H9 (cell line): ENCODE measurements around the gene FOS. TPM values are rescaled to one million over a fixed set of nuclear protein-coding genes. Genes with fewer than 3 reads are reported as not detected.

Source experiments
- DNase-seq: peaks from one replicate; pipeline ENCODE4 v3.0.0-alpha.2; 2017
- H2AFZ ChIP-seq: one replicate; pipeline ENCODE4 v1.6.1; 2013; ENCODE audit warnings: mild to moderate bottlenecking, low read length, control low read depth, moderate library complexity
- H2AK5ac ChIP-seq: 2 replicates; pipeline ENCODE4 v1.6.1; 2013; ENCODE audit warnings: low read length, control low read depth, mixed read lengths; ENCODE audit not compliant: insufficient read length
- H2BK120ac ChIP-seq: one replicate; pipeline ENCODE4 v1.6.1; 2013; ENCODE audit warnings: low read depth, mild to moderate bottlenecking, low read length, control low read depth, inconsistent platforms; ENCODE audit not compliant: poor library complexity, severe bottlenecking
- H2BK12ac ChIP-seq: 2 replicates; pipeline ENCODE4 v1.6.1; 2013; ENCODE audit warnings: low read length, control low read depth, mixed read lengths, low read depth; ENCODE audit not compliant: insufficient read length
- H2BK15ac ChIP-seq: 2 replicates; pipeline ENCODE4 v1.6.1; 2013; ENCODE audit warnings: low read depth, low read length, control low read depth
- H2BK20ac ChIP-seq: one replicate; pipeline ENCODE4 v1.6.1; 2013; ENCODE audit warnings: low read depth, mild to moderate bottlenecking, low read length, control low read depth, inconsistent platforms; ENCODE audit not compliant: poor library complexity, severe bottlenecking
- H2BK5ac ChIP-seq: 2 replicates; pipeline ENCODE4 v1.6.1; 2013; ENCODE audit warnings: low read length, control low read depth, mixed read lengths; ENCODE audit not compliant: insufficient read length
- H3K14ac ChIP-seq: 2 replicates; pipeline ENCODE4 v1.6.1; 2013; ENCODE audit warnings: low read length, control low read depth; ENCODE audit not compliant: insufficient read depth
- H3K18ac ChIP-seq: 2 replicates; pipeline ENCODE4 v1.6.1; 2013; ENCODE audit warnings: low read depth, mild to moderate bottlenecking, mixed read lengths, low read length, control low read depth; ENCODE audit not compliant: insufficient read length
- H3K23ac ChIP-seq: 2 replicates; pipeline ENCODE4 v1.6.1; 2013; ENCODE audit warnings: low read length, control low read depth, mixed read lengths, low read depth; ENCODE audit not compliant: insufficient read length
- H3K23me2 ChIP-seq: 2 replicates; pipeline ENCODE4 v1.6.1; 2013; ENCODE audit warnings: low read depth, mild to moderate bottlenecking, mixed read lengths, low read length, control low read depth; ENCODE audit not compliant: insufficient read length, poor library complexity, severe bottlenecking
- H3K27ac ChIP-seq: 2 replicates; pipeline ENCODE4 v1.5.1; 2013; ENCODE audit warnings: low read length, control low read depth, mixed read lengths, low read depth; ENCODE audit not compliant: insufficient read length
- H3K27me3 ChIP-seq: 2 replicates; pipeline ENCODE4 v1.6.1; 2013; ENCODE audit warnings: low read length, control low read depth, inconsistent platforms; ENCODE audit not compliant: insufficient read depth
- H3K4ac ChIP-seq: 2 replicates; pipeline ENCODE4 v1.6.1; 2013; ENCODE audit warnings: low read depth, mild to moderate bottlenecking, control low read depth, inconsistent platforms, low read length, moderate library complexity
- H3K4me1 ChIP-seq: 2 replicates; pipeline ENCODE4 v1.6.1; 2013; ENCODE audit warnings: low read length, control low read depth, inconsistent platforms; ENCODE audit not compliant: insufficient read depth
- H3K4me2 ChIP-seq: 2 replicates; pipeline ENCODE4 v1.6.1; 2013; ENCODE audit warnings: low read length, control low read depth, mixed read lengths; ENCODE audit not compliant: insufficient read length, insufficient read depth
- H3K56ac ChIP-seq: 2 replicates; pipeline ENCODE4 v1.6.1; 2013; ENCODE audit warnings: low read depth, mild to moderate bottlenecking, mixed read lengths, low read length, control low read depth; ENCODE audit not compliant: insufficient read length
- H3K79me1 ChIP-seq: 2 replicates; pipeline ENCODE4 v1.6.1; 2013; ENCODE audit warnings: low read depth, mild to moderate bottlenecking, moderate library complexity, low read length, control low read depth, inconsistent platforms; ENCODE audit not compliant: insufficient read depth, poor library complexity, severe bottlenecking
- H3K79me2 ChIP-seq: 2 replicates; pipeline ENCODE4 v1.6.1; 2013; ENCODE audit warnings: low read length, control low read depth, inconsistent platforms; ENCODE audit not compliant: insufficient read depth
- H3K9ac ChIP-seq: 2 replicates; pipeline ENCODE4 v1.6.1; 2013; ENCODE audit warnings: low read length, control low read depth, mixed read lengths; ENCODE audit not compliant: insufficient read length; ENCODE audit errors: extremely low read depth
- H3K9me3 ChIP-seq: one replicate; pipeline ENCODE4 v1.6.1; 2013; ENCODE audit warnings: low read depth, low read length, inconsistent platforms; ENCODE audit not compliant: control insufficient read depth
- H3T11ph ChIP-seq: one replicate; pipeline ENCODE4 v1.6.1; 2013; ENCODE audit warnings: mild to moderate bottlenecking, low read length, control low read depth, inconsistent platforms
- H4K20me1 ChIP-seq: one replicate; pipeline ENCODE4 v1.6.1; 2013; ENCODE audit not compliant: control insufficient read depth, insufficient read length, insufficient read depth
- H4K5ac ChIP-seq: 2 replicates; pipeline ENCODE4 v1.6.1; 2013; ENCODE audit warnings: low read depth, mild to moderate bottlenecking, mixed read lengths, low read length, control low read depth; ENCODE audit not compliant: insufficient read length
- H4K8ac ChIP-seq: replicated peaks from 2 replicates; pipeline ENCODE4 v1.6.1; 2013; ENCODE audit warnings: low read length, control low read depth, mixed read lengths, low read depth; ENCODE audit not compliant: insufficient read length
- H4K91ac ChIP-seq: 2 replicates; pipeline ENCODE4 v1.6.1; 2013; ENCODE audit warnings: low read depth, mild to moderate bottlenecking, moderate library complexity, mixed read lengths, low read length, control low read depth; ENCODE audit not compliant: insufficient read length
- H3K27ac Mint-ChIP-seq, 3 experiments: 2 replicates in 2 of 3; 3 replicates in 1 of 3; pipeline ENCODE4 v1.8.0; 2020 to 2021; ENCODE audit warnings: mixed read lengths in 3 of 3, mild to moderate bottlenecking in 1 of 3, moderate library complexity in 1 of 3
- H3K27me3 Mint-ChIP-seq: 2 replicates; pipeline ENCODE4 v1.8.0; 2021; ENCODE audit warnings: low read depth, mild to moderate bottlenecking, moderate library complexity, mixed read lengths
- H3K36me3 Mint-ChIP-seq, 3 experiments: 2 replicates in 2 of 3; 3 replicates in 1 of 3; pipeline ENCODE4 v1.8.0; 2020 to 2021; ENCODE audit warnings: low read depth in 3 of 3, mixed read lengths in 3 of 3; ENCODE audit not compliant: insufficient read depth in 1 of 3
- H3K4me1 Mint-ChIP-seq, 2 experiments: 2 replicates each; pipeline ENCODE4 v1.8.0; 2020; ENCODE audit warnings: mixed read lengths in 2 of 2
- H3K4me3 Mint-ChIP-seq, 2 experiments: 2 replicates in 1 of 2; 3 replicates in 1 of 2; pipeline ENCODE4 v1.8.0; 2020 to 2021; ENCODE audit warnings: mild to moderate bottlenecking in 2 of 2, mixed read lengths in 2 of 2, moderate library complexity in 1 of 2
- H3K9me3 Mint-ChIP-seq, 2 experiments: 2 replicates in 1 of 2; 3 replicates in 1 of 2; pipeline ENCODE4 v1.8.0; 2020; ENCODE audit warnings: mild to moderate bottlenecking in 2 of 2, mixed read lengths in 2 of 2, moderate library complexity in 1 of 2
- CTCF ChIP-seq: fragments of 200-600 bp; sonication (generic); conservative IDR thresholded peaks from 3 replicates; pipeline ENCODE4 v1.8.0; 2021; ENCODE audit warnings: antibody characterized with exemption, mild to moderate bottlenecking
- WGBS: extraction: QIAGEN DNeasy Blood & Tissue Kit; methylation state at CpG from one replicate; pipeline ENCODE4 v1.1.7; 2013; ENCODE audit warnings: missing lambda C conversion rate, low lambda C conversion rate, mixed read lengths; ENCODE audit not compliant: insufficient read length; ENCODE audit errors: extremely low coverage; 5-methylcytosine and 5-hydroxymethylcytosine counted together
- total RNA-seq: library from RNA; stranded (reverse); gene quantifications from 2 replicates; pipeline ENCODE4 v1.2.1, GENCODE V29; 2021

FOS gene
- total RNA-seq, 1 experiment from 2014 or later, result 33.9 TPM

- Histone ChIP-seq H3K4ac (no peak overlapping the region), H3K18ac (no peak overlapping the region), H2AFZ (no peak overlapping the region), H3K27me3 (no peaks in the 10 kb centered on the region), H3K27ac (no peak overlapping the region), H4K8ac (no peak overlapping the region), H3K56ac (no peak overlapping the region), H4K20me1 (no peaks in the 10 kb centered on the region), H3K4me1 (no peaks in the 10 kb centered on the region), H3T11ph (no peak overlapping the region), H2BK20ac (no peak overlapping the region), H2BK5ac (no peak overlapping the region), H3K14ac (no peak overlapping the region), H2AK5ac (no peak overlapping the region), H4K5ac (no peak overlapping the region), H3K4me2 (no peak overlapping the region), H3K23ac (no peak overlapping the region), H2BK15ac (no peak overlapping the region), H3K79me1 (no peaks in the 10 kb centered on the region), H3K23me2 (peaks cover 8% of the 10 kb centered on the region), H4K91ac (no peak overlapping the region), H3K9ac (no peak overlapping the region), H3K9me3 (no peaks in the 10 kb centered on the region), H3K79me2 (no peaks in the 10 kb centered on the region), H2BK12ac (no peak overlapping the region), H2BK120ac (no peak overlapping the region)
- H3K4me3 Mint-ChIP-seq, result 0 out of 5 replicates have a peak overlapping the region, but pooled peaks of 1 of the 2 experiments have one; percentile 23
- H3K27ac Mint-ChIP-seq, result peak overlapping the region in 1 of 3 experiments; percentile 83; a peak in 2 of 7 replicates
- peak; percentile 55 for DNase-seq
- TF ChIP-seq CTCF, result no peak
- H3K27me3 Mint-ChIP-seq, result no peaks in the 10 kb centered on the region
- H3K4me1 Mint-ChIP-seq, result peaks cover 35 to 36% of the 10 kb centered on the region in 2 experiments
- WGBS, result no CpG with 5 or more reads among the region's 7 CpGs
- no peaks in the 10 kb centered on the region for H3K9me3 Mint-ChIP-seq
- H3K36me3 Mint-ChIP-seq, result no peaks in the 10 kb centered on the region; a peak in 1 of 7 replicates
Measured at GRCh38 chr14:75254901-75255584, 23.6 kb upstream of the FOS start.
